NCI-H1436 treated with DMSO at 0.1 percent for 48 hours (cell line): ENCODE data around the gene EPHB3.

Experiments used
- DNase-seq: peaks from one replicate; lab custom pipeline; 2025; lab: John Stamatoyannopoulos, UW

EPHB3 gene

DNA sequence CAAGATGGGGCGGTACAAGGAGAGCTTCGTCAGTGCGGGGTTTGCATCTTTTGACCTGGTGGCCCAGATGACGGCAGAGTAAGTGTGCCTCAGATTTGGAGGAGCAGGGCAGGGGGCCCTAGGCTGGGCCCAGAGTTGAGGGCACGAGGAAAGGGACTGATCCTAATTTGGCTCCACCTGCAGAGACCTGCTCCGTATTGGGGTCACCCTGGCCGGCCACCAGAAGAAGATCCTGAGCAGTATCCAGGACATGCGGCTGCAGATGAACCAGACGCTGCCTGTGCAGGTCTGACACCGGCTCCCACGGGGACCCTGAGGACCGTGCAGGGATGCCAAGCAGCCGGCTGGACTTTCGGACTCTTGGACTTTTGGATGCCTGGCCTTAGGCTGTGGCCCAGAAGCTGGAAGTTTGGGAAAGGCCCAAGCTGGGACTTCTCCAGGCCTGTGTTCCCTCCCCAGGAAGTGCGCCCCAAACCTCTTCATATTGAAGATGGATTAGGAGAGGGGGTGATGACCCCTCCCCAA is 19.8 kb downstream of the EPHB3 start:
- DNase-seq, result no peak

DNA sequence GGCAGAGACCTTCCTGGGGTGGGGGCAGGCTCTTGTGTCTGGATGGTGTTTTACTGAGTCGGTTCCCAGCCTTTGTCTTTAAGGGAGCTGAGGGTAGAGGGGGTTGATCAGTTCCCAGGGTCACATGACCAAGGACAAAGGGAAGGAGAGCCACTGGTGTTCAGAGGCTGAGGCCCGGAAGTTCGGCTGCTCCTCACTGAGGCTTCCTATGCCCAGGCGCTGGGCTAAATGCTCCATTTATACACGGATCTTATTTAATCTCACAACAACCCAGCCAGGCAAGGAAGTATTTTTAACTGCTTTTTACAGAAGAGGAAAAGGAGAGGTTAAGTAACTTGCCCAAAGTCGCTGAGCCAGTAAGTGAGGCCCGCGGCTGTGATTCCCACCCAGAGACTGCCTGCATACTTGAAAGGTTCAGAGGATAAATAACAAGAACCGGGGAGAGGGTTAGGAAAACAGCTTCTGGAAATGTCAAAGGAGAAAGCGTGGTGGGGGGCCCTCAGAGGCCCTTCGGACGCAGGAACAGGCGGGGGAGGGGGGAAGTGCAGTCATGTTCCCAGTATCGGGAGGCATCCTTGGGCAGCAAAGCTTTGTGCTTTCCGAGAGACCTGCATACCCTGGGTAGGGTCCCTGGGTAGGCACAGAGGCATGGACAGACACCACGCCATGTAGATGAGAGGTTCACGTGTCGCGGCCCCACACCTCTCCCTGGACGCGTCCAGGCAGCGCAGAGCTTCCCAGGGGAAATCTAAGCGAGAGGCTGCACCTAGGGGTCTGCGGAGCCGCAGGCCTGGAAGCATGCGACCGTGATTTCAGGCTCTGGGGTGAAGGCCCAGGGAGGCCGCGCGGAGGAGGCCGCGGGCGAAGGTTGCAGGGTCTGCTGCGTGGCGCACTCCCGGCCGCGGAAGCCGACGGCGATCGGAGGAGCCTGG is 21.3 kb downstream of the EPHB3 start:
- no peak for DNase-seq

GRCh38 chr3:184583578-184584451 is 22.2 kb downstream of the EPHB3 start:
- DNase-seq, result no peak

GRCh38 chr3:184584464-184584891 is 22.9 kb downstream of the EPHB3 start:
- no peak for DNase-seq

DNA sequence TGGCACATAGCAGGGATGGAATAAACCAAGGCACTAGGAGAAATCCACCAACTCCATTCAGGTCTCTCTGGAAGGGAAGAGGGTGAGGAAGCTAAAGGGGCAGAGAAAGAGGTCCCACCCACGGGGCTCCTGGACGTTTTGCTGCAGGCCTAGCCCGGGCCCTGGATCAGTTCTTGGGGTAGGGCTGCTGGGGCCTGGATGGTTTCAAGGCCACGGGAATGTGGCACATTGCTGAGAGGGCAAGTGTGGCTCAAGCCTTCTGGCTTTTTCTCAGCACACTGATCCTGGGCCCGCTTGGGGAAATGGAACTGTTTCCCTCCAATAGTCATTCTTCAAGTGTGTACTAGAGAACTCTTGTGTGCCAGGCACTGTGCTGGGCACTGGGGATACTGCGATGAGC is 24.0 kb downstream of the EPHB3 start:
- no peak for DNase-seq

DNA sequence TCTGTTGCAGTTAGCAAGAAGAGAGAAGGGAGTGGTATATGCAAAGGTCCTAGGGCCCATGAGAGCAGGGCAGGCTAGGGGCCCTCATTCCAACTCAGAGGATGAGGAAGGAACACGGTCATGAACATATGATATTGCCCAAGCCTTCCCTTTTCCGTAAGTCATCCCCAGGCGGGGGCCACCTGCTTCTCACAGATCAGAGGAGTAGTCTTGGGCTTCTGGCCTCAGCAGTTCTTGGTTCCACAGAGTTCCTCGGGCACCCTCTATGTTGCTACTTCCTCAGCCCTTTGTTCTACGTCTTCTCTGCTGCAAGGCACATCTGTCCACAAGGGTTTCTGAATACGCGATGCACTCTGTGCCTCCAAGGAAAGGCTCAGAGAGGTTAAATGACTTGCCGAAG is 25.3 kb downstream of the EPHB3 start:
- DNase-seq, result no peak

- no peak for DNase-seq
These were observed 27.2 kb downstream of the EPHB3 start for GRCh38 chr3:184588776-184589175.

GRCh38 chr3:184590795-184591194 is 29.2 kb downstream of the EPHB3 start:
- no peak for DNase-seq

GRCh38 chr3:184591789-184592188 is 30.2 kb downstream of the EPHB3 start:
- no peak for DNase-seq

GRCh38 chr3:184592371-184593219 is 31.0 kb downstream of the EPHB3 start:
- no peak for DNase-seq

GRCh38 chr3:184593220-184593927 is 31.8 kb downstream of the EPHB3 start:
- DNase-seq, result no peak

DNA sequence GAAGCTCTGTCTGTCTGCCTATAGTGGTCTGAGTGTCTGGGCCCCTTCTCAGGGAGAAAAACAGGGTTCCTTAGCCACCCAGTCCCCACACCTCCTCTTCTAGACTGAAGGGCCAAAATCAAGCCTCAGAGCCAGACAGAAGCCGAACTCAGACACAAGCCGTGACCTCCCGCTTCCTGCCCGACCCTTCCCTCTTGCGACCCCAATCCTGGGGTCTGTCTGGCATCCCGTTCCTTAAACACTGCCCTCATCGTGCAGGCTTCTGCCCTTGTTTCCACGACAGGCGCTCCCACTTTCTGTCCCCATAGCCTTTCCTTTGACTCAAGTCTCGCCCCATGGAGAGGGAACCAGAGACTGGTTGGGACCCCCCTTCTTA is 32.3 kb downstream of the EPHB3 start:
- no peak for DNase-seq

GRCh38 chr3:184594371-184595001 is 32.9 kb downstream of the EPHB3 start:
- no peak for DNase-seq

DNA sequence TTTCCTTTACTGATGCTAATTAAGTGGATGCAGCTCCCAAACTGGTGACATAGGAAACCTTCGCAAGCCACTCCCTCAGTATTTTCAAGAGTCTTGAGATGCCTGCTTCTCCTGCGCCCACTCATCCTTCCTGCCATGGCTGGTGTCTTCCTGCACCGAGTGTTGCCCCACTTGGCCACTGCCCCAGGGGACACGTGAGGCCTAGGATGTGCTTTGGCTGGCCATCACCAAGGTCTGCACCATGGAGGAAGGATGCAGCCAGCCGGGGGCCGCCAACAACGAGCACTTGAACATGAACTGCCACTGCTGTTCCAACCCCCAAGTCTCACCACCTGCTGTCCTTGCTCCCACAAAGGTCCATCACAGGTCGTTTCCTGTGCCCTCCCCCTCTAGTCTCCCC is 34.1 kb downstream of the EPHB3 start:
- no peak for DNase-seq

DNA sequence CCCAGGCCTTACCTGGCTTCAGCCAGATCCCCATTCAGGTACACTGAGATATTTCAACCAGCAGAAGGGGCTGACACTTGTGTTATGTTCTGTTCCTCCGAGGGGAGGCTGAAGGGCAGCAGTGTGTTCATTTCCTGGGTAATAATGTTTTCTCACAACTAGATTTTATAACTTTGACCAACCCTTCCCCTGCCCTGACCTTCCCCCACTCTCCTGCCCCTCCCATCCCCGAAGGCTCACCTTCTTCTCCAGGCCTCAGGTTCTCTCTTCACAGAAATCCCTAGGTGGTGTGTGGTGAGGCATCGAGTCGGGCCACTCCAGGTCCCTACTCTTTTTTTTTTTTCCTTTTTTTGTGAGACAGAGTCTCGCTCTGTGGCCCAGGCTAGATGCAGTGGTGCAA is 34.6 kb downstream of the EPHB3 start:
- no peak for DNase-seq

- no peak for DNase-seq
These were observed 35.4 kb downstream of the EPHB3 start for GRCh38 chr3:184596886-184597575.

DNA sequence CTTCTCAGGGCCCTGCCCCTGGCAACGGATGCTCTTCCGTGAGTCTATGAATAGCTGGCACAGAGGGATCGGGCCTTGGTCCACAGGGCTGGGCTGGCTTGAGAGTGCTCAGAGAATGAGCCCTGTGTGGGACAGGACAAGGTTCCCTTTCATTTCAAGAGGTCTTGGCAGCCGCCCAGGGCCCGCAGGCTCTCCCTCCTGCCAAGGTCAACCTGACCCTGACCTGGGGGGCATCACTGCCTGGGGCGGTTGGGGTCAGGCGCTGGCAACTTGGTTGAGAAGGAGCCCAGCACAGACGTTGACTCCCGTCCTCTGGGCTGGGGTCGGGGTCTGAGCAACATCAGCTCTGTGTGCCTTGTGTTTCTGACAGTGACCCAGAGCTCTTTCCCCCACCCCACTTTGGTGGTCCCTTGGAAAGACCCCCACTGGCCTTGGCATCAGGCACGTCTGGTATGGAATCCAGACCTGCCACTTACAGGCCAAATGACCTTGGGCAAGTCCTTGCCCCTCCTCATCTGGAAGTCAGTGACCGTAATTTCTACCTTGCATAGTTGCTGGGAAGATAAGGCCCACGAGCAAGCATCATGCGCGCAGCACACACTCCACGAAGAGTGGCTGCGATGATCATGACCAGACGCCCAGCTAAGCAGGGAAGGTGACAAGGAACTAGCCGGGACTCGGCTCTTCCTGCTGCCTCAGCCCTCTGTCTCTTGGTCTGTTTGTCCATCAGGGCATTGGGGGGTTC is 36.4 kb downstream of the EPHB3 start:
- DNase-seq, result no peak

DNA sequence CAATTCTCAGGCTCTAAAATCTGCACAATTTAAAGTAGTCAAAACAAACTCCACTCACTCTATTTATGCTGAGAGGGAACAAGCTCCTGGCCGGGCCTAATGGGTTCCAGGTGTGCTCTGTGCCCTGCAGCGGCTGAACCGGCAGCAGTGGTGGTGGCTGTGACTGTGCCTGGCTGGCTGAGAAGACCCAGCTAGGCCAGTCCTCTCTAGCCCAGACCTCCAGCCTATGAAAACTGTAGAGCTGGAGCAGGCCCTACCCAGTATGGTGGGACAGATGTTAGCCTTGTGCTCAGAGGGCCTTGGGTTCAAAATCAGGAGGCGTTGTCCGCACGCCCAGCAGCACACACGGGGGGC is 37.0 kb downstream of the EPHB3 start:
- no peak for DNase-seq

DNA sequence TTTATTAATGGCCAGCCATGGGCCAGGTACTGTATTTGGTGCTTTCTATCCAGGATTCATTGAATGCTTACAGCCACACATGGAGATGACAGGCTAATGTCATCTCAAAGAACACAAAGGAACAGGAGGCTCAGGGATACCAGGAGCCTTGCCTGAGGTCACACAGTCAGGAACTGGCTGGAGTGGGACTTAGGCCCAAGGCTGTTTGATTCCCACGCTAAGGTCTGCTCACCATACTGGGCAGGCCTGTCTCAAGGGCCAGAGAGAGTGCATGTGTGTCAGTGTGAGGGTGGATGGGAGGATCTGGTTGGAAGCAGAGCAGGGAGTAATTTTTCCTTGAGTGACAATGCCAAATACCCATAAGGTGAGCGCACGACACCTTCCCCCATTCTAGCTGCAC is 37.6 kb downstream of the EPHB3 start:
- DNase-seq, result no peak
